Activated CD4-positive, alpha-beta T cell treated with anti-CD3 and anti-CD28 coated beads, Interleukin-2, amount 50 U/mL, for 48 hours (primary cell): ENCODE results near the gene MDFI.

Experiments
- DNase-seq, 2 experiments: peaks; one replicate each; pipeline ENCODE4 v3.0.0-alpha.2; 2020

MDFI gene

GRCh38 chr6:41690541-41691330, 52.5 kb downstream of the MDFI start:
- no peak for DNase-seq

- no peak for DNase-seq
Measured at GRCh38 chr6:41691426-41692079, 53.3 kb downstream of the MDFI start.

GRCh38 chr6:41692080-41692675, 53.9 kb downstream of the MDFI start:
- no peak for DNase-seq

GRCh38 chr6:41692730-41693129, 54.5 kb downstream of the MDFI start:
- DNase-seq = no peak

GRCh38 chr6:41693281-41694240, 55.3 kb downstream of the MDFI start:
- DNase-seq = no peak

GRCh38 chr6:41694815-41695526, 56.7 kb downstream of the MDFI start:
- DNase-seq = no peak

GRCh38 chr6:41695825-41696224, 57.6 kb downstream of the MDFI start:
- no peak for DNase-seq

- no peak for DNase-seq
Measured at GRCh38 chr6:41696788-41697187, 58.5 kb downstream of the MDFI start.

- no peak for DNase-seq
Measured at GRCh38 chr6:41697861-41698781, 59.9 kb downstream of the MDFI start.

GRCh38 chr6:41699063-41699462, 60.8 kb downstream of the MDFI start:
- DNase-seq = no peak

- DNase-seq = no peak
Measured at GRCh38 chr6:41700463-41701347, 62.4 kb downstream of the MDFI start.

- DNase-seq = no peak
Measured at GRCh38 chr6:41702089-41702745, 63.9 kb downstream of the MDFI start.

GRCh38 chr6:41702771-41703494, 64.7 kb downstream of the MDFI start:
- DNase-seq = no peak
